OCI-LY3 (cell line): Measurements from ENCODE around the gene NKAIN2.

Experiments used
- H2AFZ ChIP-seq: fragments of 200-600, 300-600 bp; shearing (Covaris generic); 2 replicates; pipeline ENCODE4 v1.6.0; 2014; ENCODE audit warnings: antibody characterized with exemption, low read depth, low read length
- H3K27ac ChIP-seq: fragments of 200-600, 300-600 bp; sonication (generic); 2 replicates; pipeline ENCODE4 v1.5.1; 2014; ENCODE audit warnings: mild to moderate bottlenecking, low read length, moderate library complexity, mixed read lengths
- H3K27me3 ChIP-seq: fragments of 200-600, 300-600 bp; sonication (generic); 2 replicates; pipeline ENCODE4 v1.6.1; 2014; ENCODE audit warnings: low read depth, low read length, mixed read lengths
- H3K36me3 ChIP-seq: fragments of 200-600, 300-600 bp; sonication (generic); replicated peaks from 2 replicates; pipeline ENCODE3; 2014; ENCODE audit warnings: low read depth, low read length, mixed read lengths
- H3K4me1 ChIP-seq: fragments of 300-600, 200-600 bp; sonication (generic); 2 replicates; pipeline ENCODE4 v1.6.1; 2014; ENCODE audit warnings: low read length, mixed read lengths
- H3K4me2 ChIP-seq: fragments of 200-600, 300-600 bp; sonication (generic); 2 replicates; pipeline ENCODE4 v1.6.1; 2014; ENCODE audit warnings: low read length, mixed read lengths
- H3K4me3 ChIP-seq: fragments of 300-600, 200-600 bp; sonication (generic); 2 replicates; pipeline ENCODE4 v1.5.1; 2014; ENCODE audit warnings: antibody characterized with exemption, mild to moderate bottlenecking, low read length, moderate library complexity
- H3K79me2 ChIP-seq: fragments of 300-600, 200-600 bp; shearing (Covaris generic); 2 replicates; pipeline ENCODE4 v1.6.1; 2014; ENCODE audit warnings: mild to moderate bottlenecking, low read length, mixed read lengths
- H3K9ac ChIP-seq: fragments of 300-600, 200-600 bp; shearing (Covaris generic); 2 replicates; pipeline ENCODE4 v1.6.0; 2014; ENCODE audit warnings: mild to moderate bottlenecking, low read length, moderate library complexity
- H3K9me3 ChIP-seq: fragments of 200-600, 300-600 bp; shearing (Covaris generic); 2 replicates; pipeline ENCODE4 v1.6.1; 2014; ENCODE audit warnings: low read length, mixed read lengths; ENCODE audit not compliant: insufficient read depth
- H4K20me1 ChIP-seq: fragments of 200-600, 300-600 bp; sonication (generic); 2 replicates; pipeline ENCODE4 v1.6.1; 2016; ENCODE audit warnings: low read length, mixed read lengths; ENCODE audit not compliant: insufficient read depth
- EZH2phosphoT487 ChIP-seq: fragments of 200-600 bp; shearing (Covaris generic); IDR thresholded peaks from 2 replicates; pipeline ENCODE4 v1.6.1; 2018; ENCODE audit warnings: antibody characterized with exemption, mixed run types, low read depth
- TF ChIP-seq, protein P1 (sequence below): fragments of 200-600, 300-600 bp; sonication (generic); IDR thresholded peaks from 2 replicates; pipeline ENCODE4 v1.5.1; 2014; ENCODE audit warnings: antibody characterized with exemption, low read length, low read depth

The NKAIN2 gene

DNA sequence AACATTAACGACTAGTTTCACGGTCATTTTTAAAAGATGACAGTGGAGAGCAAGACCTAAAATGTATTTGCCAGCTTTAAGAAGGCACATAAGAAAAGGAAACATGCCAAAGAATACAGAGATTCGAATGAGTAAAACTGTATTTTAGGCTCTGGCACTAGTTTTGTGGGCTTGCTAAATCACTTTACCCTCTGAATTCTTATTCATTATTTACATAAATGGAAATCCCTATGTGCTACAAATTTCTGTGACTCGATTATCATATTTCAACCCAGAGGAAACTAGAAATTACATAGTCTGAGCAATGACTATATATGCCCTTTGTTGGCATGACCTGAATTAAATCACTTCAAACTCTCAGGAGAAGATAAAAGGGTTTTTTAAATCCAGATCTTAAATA, 716.8 kb downstream of the NKAIN2 start:
- H3K36me3 ChIP-seq, result no peaks in the 10 kb centered on the region

DNA sequence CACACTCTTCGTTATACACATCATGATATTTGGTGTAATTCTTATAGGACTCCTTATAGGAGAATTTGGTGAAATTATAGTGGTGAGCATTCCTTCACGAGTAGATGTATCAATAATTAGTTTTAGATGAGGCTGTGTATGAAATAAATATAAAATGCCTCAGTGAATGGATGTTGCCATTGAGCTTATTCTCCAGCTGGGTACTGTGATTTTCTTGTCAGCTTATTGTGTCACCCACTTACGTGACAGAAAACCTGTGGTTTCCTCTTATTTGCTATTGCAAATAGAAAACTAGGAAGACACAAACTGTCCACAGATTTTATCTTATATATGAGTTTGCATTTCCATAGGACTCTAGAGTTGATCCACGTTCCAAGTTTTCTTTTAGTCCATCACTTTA, 718.7 kb downstream of the NKAIN2 start:
- no peaks in the 10 kb centered on the region for H3K36me3 ChIP-seq
- TF ChIP-seq, protein P1, sequence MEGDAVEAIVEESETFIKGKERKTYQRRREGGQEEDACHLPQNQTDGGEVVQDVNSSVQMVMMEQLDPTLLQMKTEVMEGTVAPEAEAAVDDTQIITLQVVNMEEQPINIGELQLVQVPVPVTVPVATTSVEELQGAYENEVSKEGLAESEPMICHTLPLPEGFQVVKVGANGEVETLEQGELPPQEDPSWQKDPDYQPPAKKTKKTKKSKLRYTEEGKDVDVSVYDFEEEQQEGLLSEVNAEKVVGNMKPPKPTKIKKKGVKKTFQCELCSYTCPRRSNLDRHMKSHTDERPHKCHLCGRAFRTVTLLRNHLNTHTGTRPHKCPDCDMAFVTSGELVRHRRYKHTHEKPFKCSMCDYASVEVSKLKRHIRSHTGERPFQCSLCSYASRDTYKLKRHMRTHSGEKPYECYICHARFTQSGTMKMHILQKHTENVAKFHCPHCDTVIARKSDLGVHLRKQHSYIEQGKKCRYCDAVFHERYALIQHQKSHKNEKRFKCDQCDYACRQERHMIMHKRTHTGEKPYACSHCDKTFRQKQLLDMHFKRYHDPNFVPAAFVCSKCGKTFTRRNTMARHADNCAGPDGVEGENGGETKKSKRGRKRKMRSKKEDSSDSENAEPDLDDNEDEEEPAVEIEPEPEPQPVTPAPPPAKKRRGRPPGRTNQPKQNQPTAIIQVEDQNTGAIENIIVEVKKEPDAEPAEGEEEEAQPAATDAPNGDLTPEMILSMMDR, result no peak
- no peak for TF ChIP-seq EZH2phosphoT487
- H3K27me3 ChIP-seq, result no peaks in the 10 kb centered on the region
- H3K4me3 ChIP-seq, result no peak overlapping the region
- H3K4me2 ChIP-seq, result no peak overlapping the region
- no peaks in the 10 kb centered on the region for H3K79me2 ChIP-seq
- no peak overlapping the region for H2AFZ ChIP-seq
- H3K9ac ChIP-seq, result no peak overlapping the region
- H3K27ac ChIP-seq, result no peak overlapping the region
- no peaks in the 10 kb centered on the region for H4K20me1 ChIP-seq
- H3K9me3 ChIP-seq, result no peaks in the 10 kb centered on the region
- H3K4me1 ChIP-seq, result no peaks in the 10 kb centered on the region

More for the DNA sequence above, 716.8 kb downstream of the NKAIN2 start:
- H3K4me2 ChIP-seq, result no peak overlapping the region
- no peak overlapping the region for H3K9ac ChIP-seq
- no peaks in the 10 kb centered on the region for H3K9me3 ChIP-seq
- no peak overlapping the region for H3K27ac ChIP-seq
- no peaks in the 10 kb centered on the region for H4K20me1 ChIP-seq
- no peak overlapping the region for H3K4me3 ChIP-seq
- H3K27me3 ChIP-seq, result no peaks in the 10 kb centered on the region
- TF ChIP-seq, protein P1, result no peak
- H3K79me2 ChIP-seq, result no peaks in the 10 kb centered on the region
- H3K4me1 ChIP-seq, result no peaks in the 10 kb centered on the region
- no peak overlapping the region for H2AFZ ChIP-seq

DNA sequence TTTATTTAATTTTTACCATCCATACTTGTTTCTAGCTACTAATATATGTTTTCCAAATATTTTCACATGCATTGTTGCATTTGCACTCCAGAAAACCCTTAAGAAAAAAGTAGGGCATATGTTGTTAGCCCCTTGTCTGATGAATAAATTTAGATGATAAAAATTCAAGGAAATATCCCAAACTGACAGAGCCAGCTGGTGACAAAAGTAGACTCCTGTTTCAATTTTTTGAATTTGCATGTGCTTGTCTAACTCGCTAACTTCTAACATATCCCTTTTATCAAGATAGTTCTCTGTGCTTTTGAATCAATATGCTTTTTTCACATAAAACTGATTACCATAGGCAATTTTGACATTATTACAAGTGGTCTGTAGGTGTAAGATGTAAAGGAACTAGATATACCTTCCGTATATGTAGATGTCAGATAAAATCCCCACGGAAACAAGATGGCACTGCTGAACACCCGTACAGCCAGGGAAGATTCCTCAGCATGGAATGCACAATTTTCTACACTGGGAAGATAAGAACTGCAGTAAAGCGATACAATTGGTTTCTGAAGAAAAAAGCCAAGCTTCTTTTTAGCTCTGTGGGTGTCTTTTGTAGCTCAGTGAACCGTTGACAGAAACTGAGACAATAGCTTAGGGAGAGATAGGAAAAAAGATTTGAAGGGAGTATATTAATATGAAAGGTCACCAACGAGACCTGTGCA, 721.0 kb downstream of the NKAIN2 start:
- no peak for TF ChIP-seq EZH2phosphoT487
- TF ChIP-seq, protein P1, result no peak
- H2AFZ ChIP-seq, result no peak overlapping the region
- no peak overlapping the region for H3K27ac ChIP-seq
- no peak overlapping the region for H3K4me2 ChIP-seq
- no peaks in the 10 kb centered on the region for H4K20me1 ChIP-seq
- no peak overlapping the region for H3K4me3 ChIP-seq
- H3K9ac ChIP-seq, result no peak overlapping the region
- H3K4me1 ChIP-seq, result no peaks in the 10 kb centered on the region
- H3K79me2 ChIP-seq, result no peaks in the 10 kb centered on the region
- no peaks in the 10 kb centered on the region for H3K9me3 ChIP-seq
- H3K27me3 ChIP-seq, result no peaks in the 10 kb centered on the region
- H3K36me3 ChIP-seq, result no peaks in the 10 kb centered on the region

DNA sequence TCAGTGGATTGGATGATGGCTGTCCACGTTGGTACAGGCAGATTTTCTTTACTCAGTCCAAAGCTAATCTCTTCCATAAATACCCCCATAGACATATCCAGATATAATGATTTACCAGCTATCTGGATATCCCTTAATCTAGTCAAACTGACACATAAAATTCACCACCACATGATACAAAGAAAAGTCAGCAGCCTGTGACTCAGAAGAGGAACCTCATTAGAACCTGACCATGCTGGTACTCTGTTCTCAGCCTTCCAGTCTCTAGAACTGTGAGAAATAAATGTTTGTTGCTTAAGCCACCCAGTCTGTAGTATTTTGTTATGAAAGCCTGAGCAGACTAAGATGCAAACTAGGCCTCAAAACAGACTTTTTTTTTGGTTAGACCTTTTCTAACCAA, 727.3 kb downstream of the NKAIN2 start:
- Histone ChIP-seq H3K4me2 (no peak overlapping the region), H3K9ac (no peak overlapping the region), H4K20me1 (no peaks in the 10 kb centered on the region), H2AFZ (no peak overlapping the region), H3K4me3 (no peak overlapping the region), H3K4me1 (no peaks in the 10 kb centered on the region), H3K36me3 (no peaks in the 10 kb centered on the region), H3K79me2 (no peaks in the 10 kb centered on the region), H3K27ac (no peak overlapping the region), H3K27me3 (no peaks in the 10 kb centered on the region), H3K9me3 (no peaks in the 10 kb centered on the region)
- TF ChIP-seq EZH2phosphoT487, result no peak
- TF ChIP-seq, protein P1, result no peak
